Stimulated activated CD8-positive, alpha-beta memory T cell treated with anti-CD3 and anti-CD28 coated beads, Interleukin-15, amount 100 ng/mL, for 48 hours (primary cell): ENCODE results near the gene TCAIM.
"Not testable (repeated sequence)": the region's sequence is repeated elsewhere in the genome, so short reads cannot be mapped to it uniquely, and the experiment has no call there.

Experiments used
- DNase-seq, 2 donors: peaks; one replicate each; pipeline ENCODE4 v3.0.0-alpha.2; 2020; ENCODE audit warnings: low read depth in 2 of 2

The TCAIM gene

DNA sequence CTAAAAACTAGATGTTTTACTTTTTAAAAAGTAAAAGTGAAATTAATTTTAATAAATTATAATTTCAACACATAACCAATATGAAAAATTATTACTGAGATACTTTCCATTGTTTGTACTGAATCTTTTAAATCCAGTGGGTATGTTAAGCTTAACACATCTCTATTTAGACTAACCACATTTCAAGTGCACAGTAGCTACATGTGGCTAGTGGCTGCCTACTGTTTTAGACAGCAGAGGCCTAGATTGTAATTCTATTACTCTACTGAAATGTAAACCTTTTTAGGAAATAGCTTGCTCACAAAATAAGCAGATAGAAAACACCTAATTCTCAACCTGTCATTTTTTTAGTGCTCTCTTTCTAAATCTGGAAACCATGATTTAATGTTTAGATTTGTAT, 4.9 kb downstream of the TCAIM start:
- no peak for DNase-seq

GRCh38 chr3:44346590-44346989, 8.0 kb downstream of the TCAIM start:
- not testable (repeated sequence) for DNase-seq

DNA sequence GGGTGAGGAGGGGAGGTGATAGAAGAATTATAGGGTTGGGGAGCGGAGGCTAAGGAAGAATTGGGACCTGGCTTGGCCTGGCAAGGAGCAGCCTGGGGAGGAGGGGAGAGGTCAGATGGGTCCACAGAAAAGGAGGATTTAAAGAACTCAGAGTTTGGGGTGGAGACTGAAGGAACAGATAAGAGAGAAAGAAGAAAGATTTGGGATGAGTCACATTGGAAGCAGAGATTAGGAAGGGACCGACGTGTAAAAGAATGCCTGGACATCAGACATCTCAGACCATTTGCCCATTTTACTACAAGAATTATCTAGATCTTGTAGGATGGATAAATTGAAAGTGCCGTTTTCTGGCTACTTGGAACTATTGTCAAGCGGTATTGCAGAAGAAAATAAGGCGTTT, 10.4 kb downstream of the TCAIM start:
- DNase-seq, result no peak

DNA sequence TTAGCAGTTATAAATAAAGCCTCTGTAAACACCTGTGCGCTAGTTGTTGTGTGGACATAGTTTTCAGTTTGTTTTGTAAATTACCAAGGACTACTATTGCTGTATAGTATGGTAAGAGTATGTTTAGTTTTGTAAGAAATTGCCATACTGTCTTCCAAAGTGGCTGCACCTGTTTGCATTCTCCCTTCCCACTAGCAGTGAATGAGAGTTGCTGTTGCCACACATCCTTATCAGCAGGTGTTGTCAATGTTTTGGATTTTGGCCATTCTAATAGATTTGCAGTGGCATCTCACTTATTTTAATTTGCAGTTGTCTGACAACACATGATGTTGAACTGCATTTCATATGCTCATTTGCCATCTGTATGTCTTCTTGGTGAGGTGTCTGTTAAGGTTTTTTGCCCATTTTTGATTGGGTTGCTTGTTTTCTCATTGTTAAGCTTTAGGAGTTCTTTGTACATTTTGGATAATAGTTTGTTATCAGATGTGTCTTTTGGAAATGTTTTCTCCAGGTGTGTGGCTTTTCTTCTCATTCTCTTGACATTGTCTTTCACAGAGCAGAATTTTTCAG, 14.9 kb downstream of the TCAIM start:
- no peak for DNase-seq

DNA sequence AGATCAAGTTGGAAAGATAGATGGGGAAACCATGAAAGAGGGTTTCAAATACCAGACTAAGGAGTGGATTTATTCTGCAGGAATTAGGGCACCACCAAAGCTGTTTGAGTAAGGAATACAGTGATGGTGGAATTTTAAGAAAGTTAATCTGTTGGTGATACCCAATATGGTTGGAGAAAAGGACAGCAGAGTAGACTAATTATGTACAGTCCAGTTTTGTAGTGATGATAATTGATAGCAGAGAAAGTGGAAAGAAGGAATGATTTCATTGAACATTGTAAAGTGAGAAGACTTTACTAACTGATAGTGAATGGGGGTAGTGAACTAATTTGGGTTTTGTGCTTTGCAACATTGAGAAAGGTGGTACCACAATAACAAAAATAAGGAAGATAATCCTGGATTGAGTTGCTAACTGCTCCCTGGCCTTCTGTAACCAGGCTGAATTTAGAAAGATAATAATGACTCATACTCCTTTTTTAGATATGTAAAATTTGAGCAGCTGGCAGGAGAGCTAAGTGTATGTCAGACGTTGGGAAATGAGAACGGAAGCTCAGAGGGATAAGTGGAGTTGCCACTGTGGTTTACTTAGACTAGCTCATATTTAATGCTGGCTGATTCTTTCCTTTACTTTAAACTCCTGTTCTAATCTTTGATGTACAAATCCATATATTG, 16.9 kb downstream of the TCAIM start:
- DNase-seq, result no peak

DNA sequence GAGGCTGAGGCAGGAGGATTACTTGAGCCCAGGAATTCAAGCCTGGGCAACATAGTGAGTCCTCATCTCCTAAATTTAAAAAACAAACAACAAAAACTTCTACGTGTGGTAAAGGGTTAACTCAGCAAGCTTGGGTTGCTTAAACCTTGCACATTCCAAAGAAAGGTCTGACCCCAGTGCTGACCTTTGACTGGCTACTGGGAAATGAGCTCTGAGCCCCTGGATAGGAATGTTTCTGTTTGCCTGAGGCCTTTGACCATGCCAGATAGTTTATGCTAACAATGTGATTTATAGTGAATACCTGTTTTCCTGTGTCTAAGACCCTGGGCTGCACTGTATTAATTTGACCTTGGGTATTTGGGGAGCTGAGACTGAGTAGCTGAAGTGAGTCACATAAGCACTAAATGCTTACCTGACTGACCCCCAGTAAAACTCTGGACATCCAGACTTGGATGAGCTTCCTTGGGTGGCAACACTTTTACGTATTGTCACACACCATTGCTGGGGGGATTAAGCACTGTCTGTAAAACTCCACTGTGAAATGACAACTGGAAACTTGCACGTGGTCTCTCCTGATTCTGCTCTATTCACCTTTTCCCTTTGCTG, 20.7 kb downstream of the TCAIM start:
- DNase-seq, result no peak

DNA sequence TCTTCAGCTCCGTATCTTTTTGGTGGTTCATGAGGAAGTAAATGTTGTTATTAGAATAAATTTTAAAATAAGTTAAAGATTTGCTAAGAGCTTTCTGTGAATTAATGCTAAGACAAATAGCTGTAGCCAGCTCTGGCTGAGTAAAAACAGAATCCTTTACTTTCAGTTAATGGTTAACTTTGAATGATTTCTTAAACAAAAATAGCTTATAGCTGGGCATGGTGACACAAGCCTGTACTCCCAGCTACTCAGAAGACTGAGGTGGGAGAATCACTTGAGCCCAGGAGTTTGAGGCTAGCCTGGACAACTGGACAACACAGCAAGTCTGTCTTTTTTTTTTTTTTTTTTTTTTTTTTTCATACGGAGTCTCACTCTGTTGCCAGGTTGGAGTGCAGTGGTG, 25.0 kb downstream of the TCAIM start:
- no peak for DNase-seq

DNA sequence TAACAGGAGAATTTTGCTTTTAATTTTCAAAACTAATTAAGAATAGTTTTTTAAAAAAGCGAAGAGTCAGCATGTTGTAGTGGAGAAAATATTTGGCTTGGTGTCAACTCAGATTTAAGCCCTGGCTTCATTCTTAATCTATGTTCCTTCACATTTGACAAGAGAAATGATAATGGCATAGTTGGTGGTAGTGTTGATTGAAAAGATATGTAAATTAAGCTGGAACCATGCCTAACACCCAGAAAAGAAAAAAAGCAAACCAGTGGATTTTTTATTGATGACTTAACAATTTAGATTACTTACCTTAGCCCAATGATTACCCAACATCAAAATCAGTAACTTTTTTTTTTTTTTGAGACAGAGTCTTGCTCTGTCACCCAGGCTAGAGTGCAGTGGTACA, 27.4 kb downstream of the TCAIM start:
- DNase-seq, result no peak

- no peak for DNase-seq
These were observed 36.9 kb downstream of the TCAIM start for GRCh38 chr3:44375450-44375849.

DNA sequence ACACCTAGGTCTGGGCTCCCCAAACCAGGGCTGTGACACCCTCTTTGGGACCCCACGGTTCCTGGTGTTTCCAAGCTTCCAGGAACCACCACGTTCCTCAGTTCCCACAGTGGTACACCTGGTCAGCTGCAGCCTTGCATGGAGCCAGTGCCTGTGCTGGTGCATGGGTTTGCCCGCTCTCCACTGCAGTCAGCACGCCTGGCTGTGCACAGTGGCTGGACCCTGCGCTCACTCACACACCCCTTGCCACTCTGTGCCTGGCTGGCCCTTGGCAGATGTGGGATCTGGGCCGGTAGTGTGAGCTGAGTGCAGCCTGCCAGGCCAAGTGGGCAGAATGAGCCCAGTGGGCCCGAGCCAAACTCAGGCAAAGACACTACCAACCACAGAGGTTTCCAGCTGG, 48.8 kb downstream of the TCAIM start:
- DNase-seq, result no peak

DNA sequence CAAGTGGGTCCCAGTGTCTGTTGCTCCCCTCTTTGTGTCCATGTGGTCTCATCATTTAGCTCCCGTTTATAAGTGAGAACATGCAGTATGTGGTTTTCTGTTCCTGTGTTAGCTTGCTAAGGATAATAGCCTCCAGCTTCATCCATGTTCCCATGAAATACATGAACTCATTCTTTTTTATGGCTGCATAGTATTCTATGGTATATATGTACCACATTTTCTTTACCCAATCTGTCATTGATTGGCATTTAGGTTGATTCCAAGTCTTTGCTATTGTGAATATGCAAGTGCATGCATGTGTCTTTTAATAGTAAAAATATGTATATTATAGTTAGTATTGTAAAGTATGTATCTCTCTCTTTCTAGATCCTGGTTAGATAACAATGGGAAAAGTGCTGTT, 53.9 kb downstream of the TCAIM start:
- DNase-seq, result no peak

GRCh38 chr3:44395714-44396113, 57.1 kb downstream of the TCAIM start:
- DNase-seq, result no peak

GRCh38 chr3:44396200-44397171, 57.9 kb downstream of the TCAIM start:
- no peak for DNase-seq

GRCh38 chr3:44398271-44398670, 59.7 kb downstream of the TCAIM start:
- not testable (repeated sequence) for DNase-seq

DNA sequence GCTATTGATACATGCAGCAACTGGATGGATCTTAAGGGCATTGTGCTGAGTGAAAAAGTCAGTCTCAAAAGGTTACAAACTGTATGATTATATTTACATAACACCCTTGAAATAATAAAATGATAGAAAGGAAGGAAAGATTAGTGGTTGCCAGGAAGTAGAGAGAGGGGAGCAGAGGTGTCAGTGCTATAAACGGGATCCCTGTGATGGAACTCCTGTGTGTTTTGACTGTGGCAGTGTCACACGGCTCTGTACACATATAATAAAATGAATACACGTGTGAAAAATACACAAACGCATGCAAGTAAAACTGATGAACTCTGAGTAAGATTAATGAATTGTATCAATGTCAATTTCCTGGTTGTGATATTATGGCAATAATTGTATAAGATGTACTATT, 60.3 kb downstream of the TCAIM start:
- DNase-seq, result no peak

DNA sequence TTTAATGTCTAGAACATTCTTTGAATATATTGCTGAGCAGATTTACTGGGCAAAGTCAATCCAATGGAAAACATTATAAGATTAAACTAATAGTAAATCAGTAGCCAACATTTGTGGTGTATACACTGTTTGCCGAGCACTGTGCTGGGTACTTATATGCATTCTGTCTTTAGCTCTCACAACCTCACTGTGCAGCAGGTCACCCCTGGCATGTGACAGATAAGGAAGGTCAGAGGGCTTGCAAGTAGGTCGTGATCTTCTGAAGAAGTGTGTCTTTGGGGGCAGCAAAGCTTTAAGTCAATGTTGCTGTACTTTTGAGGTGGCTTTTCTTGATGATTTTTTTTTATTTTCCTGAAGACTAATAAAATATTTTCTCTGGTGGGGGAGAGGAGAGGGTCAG, 62.2 kb downstream of the TCAIM start:
- DNase-seq, result no peak

- no peak for DNase-seq
These were observed 64.0 kb downstream of the TCAIM start for GRCh38 chr3:44402548-44402947.

GRCh38 chr3:44409640-44410410, 71.3 kb downstream of the TCAIM start:
- DNase-seq, result no peak

DNA sequence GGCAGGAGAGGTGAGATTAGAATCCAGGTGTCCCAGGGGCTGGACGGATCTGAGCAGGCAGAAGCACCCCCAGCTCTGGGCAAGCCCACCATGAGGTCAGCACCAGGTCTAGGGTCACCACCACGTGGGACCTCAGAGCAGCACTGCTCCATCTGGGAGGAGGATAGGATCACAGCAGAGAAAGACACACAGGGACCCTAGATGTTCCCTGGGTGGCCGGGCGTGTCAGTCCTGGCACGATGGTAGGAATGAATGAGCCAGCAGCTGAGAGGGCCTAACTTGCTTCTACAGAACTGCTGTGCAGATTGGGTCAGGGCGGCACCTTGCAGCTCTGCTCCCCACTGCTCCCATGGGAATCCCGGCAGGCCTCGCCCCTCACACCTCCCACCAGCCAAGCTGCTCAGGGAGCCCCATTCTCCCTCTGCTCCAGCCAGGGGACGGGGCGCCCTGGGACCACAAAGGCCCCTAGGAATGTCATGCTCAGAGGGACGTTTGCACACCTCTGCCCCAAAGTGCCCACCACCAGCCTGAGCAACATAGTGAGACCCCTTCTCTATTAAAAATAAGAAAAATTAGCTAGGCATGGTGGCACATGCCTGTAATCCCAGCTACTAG, 72.6 kb downstream of the TCAIM start:
- no peak for DNase-seq

GRCh38 chr3:44412365-44412764, 73.8 kb downstream of the TCAIM start:
- DNase-seq, result no peak

GRCh38 chr3:44414517-44415090, 76.0 kb downstream of the TCAIM start:
- DNase-seq, result no peak
